Choroid plexus epithelial cell (primary cell): ENCODE measurements around the gene KMT2C.

Experiments used
- DNase-seq: peaks from one replicate; pipeline ENCODE4 v3.0.0-alpha.2; 2010; ENCODE audit warnings: low read depth
- H3K4me3 ChIP-seq: 2 replicates; pipeline ENCODE4 v1.5.1; 2011; ENCODE audit warnings: low read depth, mild to moderate bottlenecking, control low read depth, low read length, moderate library complexity
- CTCF ChIP-seq: conservative IDR thresholded peaks from 2 replicates; pipeline ENCODE4 v1.5.1; 2011; ENCODE audit warnings: low read depth, mild to moderate bottlenecking, control low read depth, inconsistent platforms, low read length, moderate library complexity

The KMT2C gene

DNA sequence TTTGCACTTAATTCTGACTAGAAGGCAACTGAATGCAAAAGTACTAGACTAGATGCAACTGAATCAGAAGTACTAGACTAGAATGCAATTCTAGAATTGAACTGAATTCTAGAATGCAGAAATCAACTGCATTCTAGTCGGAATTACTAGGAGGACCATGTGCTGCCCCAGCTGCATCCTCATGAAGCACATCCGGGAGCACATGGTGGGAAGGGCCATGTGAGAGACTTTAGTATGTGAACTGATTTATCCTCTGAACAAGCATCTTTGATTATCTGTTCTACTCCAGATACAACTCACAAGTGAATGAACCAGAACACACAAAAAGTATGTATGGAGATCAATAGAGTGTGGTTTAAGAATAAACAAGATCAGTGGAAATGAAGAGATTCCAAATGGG lies 295.2 kb downstream of the KMT2C start:
- no peak for TF ChIP-seq CTCF
- no peak for DNase-seq
- H3K4me3 ChIP-seq: no peak overlapping the region

DNA sequence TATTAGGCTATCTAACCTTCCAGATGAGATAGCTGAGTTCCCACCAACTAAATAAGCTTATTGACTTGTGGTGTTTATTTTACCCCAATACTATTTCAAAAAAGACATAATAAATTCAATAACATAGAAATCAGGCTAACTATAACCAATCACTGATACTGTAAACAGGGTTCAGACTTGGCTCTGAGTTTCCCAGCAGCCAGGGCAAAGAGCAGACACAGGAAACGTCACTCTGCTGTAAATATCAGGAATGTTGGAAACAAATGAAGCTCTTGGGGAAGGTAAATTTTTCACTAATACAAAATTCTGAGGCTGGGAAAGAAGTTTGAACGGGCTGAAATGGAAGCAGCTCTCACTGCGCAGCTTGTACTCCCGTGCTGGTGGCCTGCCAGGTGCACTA lies 295.7 kb downstream of the KMT2C start:
- H3K4me3 ChIP-seq: no peak overlapping the region
- DNase-seq: no peak
- no peak for TF ChIP-seq CTCF

DNA sequence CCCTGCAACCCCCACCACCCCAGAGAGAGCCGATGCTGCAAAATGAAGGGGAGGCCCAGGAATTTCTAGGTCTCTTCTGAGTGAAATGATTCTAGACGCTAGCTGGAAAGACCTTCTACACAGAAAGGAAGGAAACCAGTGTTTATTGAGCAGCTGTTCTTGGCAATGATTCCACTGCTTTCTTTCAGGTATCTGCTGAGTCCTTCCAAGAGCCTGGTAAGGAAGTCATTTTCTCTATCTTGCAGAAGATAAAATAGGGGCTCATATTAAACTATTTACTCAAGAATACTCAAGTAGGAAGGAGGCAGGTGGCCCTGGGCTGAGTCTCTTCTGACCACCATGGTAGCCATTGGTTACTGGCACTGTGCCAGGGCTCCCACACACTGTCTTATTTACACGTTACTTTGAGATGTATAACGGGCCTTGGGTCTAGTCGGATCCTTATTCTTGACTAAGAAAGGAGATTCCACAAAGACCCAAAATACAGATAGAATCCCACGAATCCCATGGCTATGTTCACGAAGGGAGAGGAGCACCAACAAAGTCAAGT lies 298.3 kb downstream of the KMT2C start:
- DNase-seq: peak; percentile 68
- no peak for TF ChIP-seq CTCF
- no peak overlapping the region for H3K4me3 ChIP-seq

DNA sequence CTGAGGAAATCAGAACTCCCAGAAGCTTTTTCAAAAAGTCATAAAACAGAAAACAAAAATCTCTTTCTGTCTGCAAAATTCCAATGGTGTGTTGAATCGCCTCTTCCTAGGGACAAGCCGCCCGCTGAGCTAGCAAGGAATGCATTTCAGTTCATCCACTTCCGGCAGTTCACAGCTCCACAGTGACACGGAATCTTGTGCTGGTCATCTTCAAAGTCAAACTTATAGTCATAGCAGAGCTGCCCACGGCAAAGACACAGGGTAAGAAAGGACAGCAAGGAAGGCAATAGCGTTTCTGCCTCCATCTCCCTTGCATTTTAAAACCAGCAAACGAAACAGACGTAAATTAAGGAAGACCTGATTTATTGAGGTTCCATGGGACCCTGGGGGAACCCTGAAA lies 299.1 kb downstream of the KMT2C start:
- peak; percentile 81 for DNase-seq
- peak overlapping the region; percentile 3 for H3K4me3 ChIP-seq
- TF ChIP-seq CTCF: no peak

- no peak overlapping the region for H3K4me3 ChIP-seq
- no peak for TF ChIP-seq CTCF
Observed at GRCh38 chr7:152133804-152134203, 302.0 kb downstream of the KMT2C start.

GRCh38 chr7:152132812-152133211 lies 303.0 kb downstream of the KMT2C start:
- no peak for TF ChIP-seq CTCF
- no peak overlapping the region for H3K4me3 ChIP-seq
- DNase-seq: no peak

More at GRCh38 chr7:152133804-152134203, 302.0 kb downstream of the KMT2C start:
- DNase-seq: no peak

- no peak for TF ChIP-seq CTCF
- no peak for DNase-seq
- H3K4me3 ChIP-seq: no peak overlapping the region
Observed at GRCh38 chr7:152131981-152132494, 303.8 kb downstream of the KMT2C start.
